Measurements from ENCODE around the gene SNX9. TPM values are rescaled to one million over a fixed set of nuclear protein-coding genes. Genes with fewer than 3 reads are reported as not detected.

SNX9 gene
- total RNA-seq, 4 donors from 2014 or later = 13.7 to 57.2 (median 50.7) TPM

GRCh38 chr6:157867981-157868380 is 44.9 kb downstream of the SNX9 start:
- H3K27ac ChIP-seq = no peak overlapping the region
- intact Hi-C loops (cut with DNase I; ENCODE audit: low total_unique reads) = no loop called here
- DNase-seq = no peak
- no peak overlapping the region for H3K4me3 ChIP-seq
- H3K4me1 ChIP-seq = peaks cover 0 to 12% (median 4%) of the 10 kb centered on the region in 4 donors
- TF ChIP-seq POLR2AphosphoS5 (IDR thresholded peaks at IDR 0.05) = no peak
- H3K36me3 ChIP-seq = no peaks in the 10 kb centered on the region
- no peaks in the 10 kb centered on the region for H3K27me3 ChIP-seq
- in situ Hi-C loops (cut with MboI; ENCODE audit: low pct_ligation_motif_present in 1 of 4, low pct_unique_long_range_greater_than_20kb in 1 of 4, low sequenced_read_pairs in 3 of 4) = loop anchor here in 1 of 4 donors (5.0 kb wide), 1 partner anchor 106 kb away; no protein-coding TSS in a partner anchor
- H3K9me3 ChIP-seq = no peaks in the 10 kb centered on the region

- no peak overlapping the region for H3K27ac ChIP-seq
- 90 to 92% methylated on average over 6 to 10 of the region's 10 CpGs for whole genome bisulfite sequencing, 2 donors (ENCODE audit: low coverage in 1 of 2)
- H3K4me3 ChIP-seq = no peak overlapping the region
- no peaks in the 10 kb centered on the region for H3K27me3 ChIP-seq
- no peaks in the 10 kb centered on the region for H3K36me3 ChIP-seq
- TF ChIP-seq POLR2A (IDR thresholded peaks at IDR 0.05) = no peak
- TF ChIP-seq POLR2AphosphoS5 (IDR thresholded peaks at IDR 0.05) = no peak
- no peak for TF ChIP-seq CTCF (IDR thresholded peaks at IDR 0.05)
- intact Hi-C loops (cut with DNase I; ENCODE audit: low total_unique reads) = no loop called here
- no peak for DNase-seq
- peaks cover 0 to 9% (median 3%) of the 10 kb centered on the region in 4 donors for H3K4me1 ChIP-seq
- no peaks in the 10 kb centered on the region for H3K9me3 ChIP-seq
- in situ Hi-C loops (cut with MboI; ENCODE audit: low pct_ligation_motif_present in 1 of 4, low pct_unique_long_range_greater_than_20kb in 1 of 4, low sequenced_read_pairs in 3 of 4) = loop anchor here in 1 of 4 donors (5.0 kb wide), 1 partner anchor 107 kb away; no protein-coding TSS in a partner anchor
Observed at GRCh38 chr6:157868835-157869234, 45.8 kb downstream of the SNX9 start.

GRCh38 chr6:157869673-157870302 is 46.7 kb downstream of the SNX9 start:
- H3K27ac ChIP-seq = no peak overlapping the region
- peaks cover 0 to 4% (median under 1%) of the 10 kb centered on the region in 4 donors for H3K36me3 ChIP-seq
- no peak overlapping the region for H3K4me3 ChIP-seq
- H3K4me1 ChIP-seq = peaks cover 0 to 9% (median 3%) of the 10 kb centered on the region in 4 donors
- TF ChIP-seq POLR2A (IDR thresholded peaks at IDR 0.05) (no peak), CTCF (IDR thresholded peaks at IDR 0.05) (no peak), POLR2AphosphoS5 (IDR thresholded peaks at IDR 0.05) (no peak), EP300 (IDR thresholded peaks at IDR 0.05; ENCODE audit: low read depth) (no peak)
- no peaks in the 10 kb centered on the region for H3K9me3 ChIP-seq
- WGBS, 2 donors (ENCODE audit: low coverage in 1 of 2) = 94 to 97% methylated on average over 4 to 19 of the region's 19 CpGs
- in situ Hi-C loops (cut with MboI; ENCODE audit: low pct_ligation_motif_present in 1 of 4, low pct_unique_long_range_greater_than_20kb in 1 of 4, low sequenced_read_pairs in 3 of 4) (loop anchor here in 3 of 4 donors (5.0 to 10.0 kb wide), 3 partner anchors 107 to 115 kb away; no protein-coding TSS in a partner anchor), intact Hi-C loops (cut with DNase I; ENCODE audit: low total_unique reads) (loop anchor here (5.0 kb wide), 2 partner anchors 42 to 112 kb away; no protein-coding TSS in a partner anchor)
- no peaks in the 10 kb centered on the region for H3K27me3 ChIP-seq
- no peak for DNase-seq

GRCh38 chr6:157873735-157874344 is 50.8 kb downstream of the SNX9 start:
- 64 to 100% methylated on average over 1 to 9 of the region's 9 CpGs for WGBS, 2 donors (ENCODE audit: low coverage in 1 of 2)
- no peaks in the 10 kb centered on the region for H3K27me3 ChIP-seq
- no peak overlapping the region for H3K4me3 ChIP-seq
- TF ChIP-seq CTCF (IDR thresholded peaks at IDR 0.05) (peak; percentile 78 to 85 (median 79)), POLR2A (IDR thresholded peaks at IDR 0.05) (no peak)
- peaks cover 0 to 28% (median 10%) of the 10 kb centered on the region in 4 donors for H3K36me3 ChIP-seq
- no peaks in the 10 kb centered on the region for H3K9me3 ChIP-seq
- H3K4me1 ChIP-seq = no peaks in the 10 kb centered on the region
- in situ Hi-C loops (cut with MboI; ENCODE audit: low pct_ligation_motif_present in 1 of 4, low pct_unique_long_range_greater_than_20kb in 1 of 4, low sequenced_read_pairs in 3 of 4) = loop anchor here in 2 of 4 donors (5.0 to 10.0 kb wide), 2 partner anchors 117 to 119 kb away; no protein-coding TSS in a partner anchor
- intact Hi-C loops (cut with DNase I; ENCODE audit: low total_unique reads) = loop anchor here (5.0 kb wide), 2 partner anchors 47 to 117 kb away; no protein-coding TSS in a partner anchor
- H3K27ac ChIP-seq = no peak overlapping the region
- peak; percentile 88 for DNase-seq

All from transverse colon (tissue), 4 donors.